ENCODE measurements around the gene MAN1A2.
"Not testable (repeated sequence)": the region's sequence is repeated elsewhere in the genome, so short reads cannot be mapped to it uniquely, and the experiment has no call there.

DNA sequence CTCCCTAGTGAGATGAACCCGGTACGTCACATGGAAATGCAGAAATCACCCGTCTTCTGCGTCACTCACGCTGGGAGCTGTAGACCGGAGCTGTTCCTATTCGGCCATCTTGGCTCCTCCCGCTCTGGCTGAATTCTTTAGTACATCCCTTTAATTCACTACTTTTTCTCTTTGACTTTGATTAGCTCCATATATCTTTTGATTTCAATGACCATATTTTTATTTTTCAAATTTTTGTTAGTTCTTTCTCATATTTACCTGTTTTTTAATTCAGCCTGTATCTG is 8.7 kb upstream of the MAN1A2 start:
- not testable (repeated sequence) for TF ChIP-seq CTCF (IDR thresholded peaks at IDR 0.05); SIN3A (IDR thresholded peaks at IDR 0.05; ENCODE audit: borderline replicate concordance, insufficient read depth, low read depth, low read length); POLR2AphosphoS5 (IDR thresholded peaks at IDR 0.05; ENCODE audit: low read depth, low read length); REST (IDR thresholded peaks at IDR 0.05; ENCODE audit: insufficient read depth in 1 of 2, low read depth in 2 of 2, low read length in 1 of 2); TCF7L2 (IDR thresholded peaks at IDR 0.05; ENCODE audit: low read depth, low read length)

Data from Panc1 (cell line).